HG03439 (cell line): ENCODE measurements around the gene CCDC57.

Source experiments
- ATAC-seq: cut with Tn5 transposase; IDR thresholded peaks from one replicate; pipeline ENCODE4 v1.9.1; 2021; ENCODE audit warnings: mild to moderate bottlenecking, moderate library complexity; ENCODE audit not compliant: unreplicated experiment

Gene CCDC57

DNA sequence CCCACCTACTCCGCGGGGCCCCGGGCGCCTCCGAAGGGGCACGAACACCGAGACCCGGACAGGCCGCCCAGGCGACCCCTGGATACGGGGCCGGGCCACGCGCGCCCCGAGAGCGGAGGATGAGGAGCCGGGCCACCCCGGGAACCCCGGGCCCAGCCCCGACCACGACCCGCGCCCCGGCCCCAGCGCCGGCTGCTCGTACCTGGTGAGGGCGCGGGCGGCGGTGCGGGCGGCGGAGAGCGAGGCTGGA is 114.8 kb downstream of the CCDC57 start:
- ATAC-seq, result peak; percentile 23

DNA sequence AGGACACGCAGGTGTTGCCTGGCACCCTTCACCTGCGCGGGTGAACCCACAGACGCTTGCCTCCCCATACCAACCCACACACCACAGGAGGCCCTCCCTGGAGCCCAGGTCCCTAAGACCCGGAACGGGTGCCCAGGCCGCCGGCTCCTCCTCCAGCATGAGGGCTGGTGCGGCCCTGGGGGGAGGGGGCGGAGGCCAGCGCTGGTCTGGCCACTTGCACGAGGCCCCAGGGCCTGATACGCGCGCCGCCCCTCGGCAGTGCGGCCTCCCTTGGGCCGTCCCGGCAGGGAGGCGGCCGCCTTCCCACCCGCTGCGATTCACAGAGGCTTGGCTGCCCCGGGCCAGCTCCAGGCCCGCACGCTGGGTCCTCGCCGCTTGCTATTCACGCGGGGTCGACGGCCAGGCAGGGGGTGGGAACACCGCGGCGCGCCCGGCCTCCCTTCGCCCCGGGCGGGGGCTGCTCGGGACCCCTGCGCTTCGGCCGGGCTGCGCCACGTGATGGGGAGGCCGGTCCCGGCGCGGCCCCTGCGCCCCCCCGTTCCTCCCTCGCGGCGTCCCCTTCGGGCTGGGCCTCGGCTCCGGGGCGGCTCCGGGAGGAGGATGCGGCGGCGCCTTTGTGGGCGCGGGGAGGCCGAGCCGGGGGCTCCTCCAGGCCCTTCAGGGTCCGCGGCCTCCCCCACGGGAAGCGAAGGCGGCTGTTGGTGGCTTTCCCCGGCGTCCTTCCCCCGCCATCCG is 115.3 kb downstream of the CCDC57 start:
- peak; percentile 3 for ATAC-seq

DNA sequence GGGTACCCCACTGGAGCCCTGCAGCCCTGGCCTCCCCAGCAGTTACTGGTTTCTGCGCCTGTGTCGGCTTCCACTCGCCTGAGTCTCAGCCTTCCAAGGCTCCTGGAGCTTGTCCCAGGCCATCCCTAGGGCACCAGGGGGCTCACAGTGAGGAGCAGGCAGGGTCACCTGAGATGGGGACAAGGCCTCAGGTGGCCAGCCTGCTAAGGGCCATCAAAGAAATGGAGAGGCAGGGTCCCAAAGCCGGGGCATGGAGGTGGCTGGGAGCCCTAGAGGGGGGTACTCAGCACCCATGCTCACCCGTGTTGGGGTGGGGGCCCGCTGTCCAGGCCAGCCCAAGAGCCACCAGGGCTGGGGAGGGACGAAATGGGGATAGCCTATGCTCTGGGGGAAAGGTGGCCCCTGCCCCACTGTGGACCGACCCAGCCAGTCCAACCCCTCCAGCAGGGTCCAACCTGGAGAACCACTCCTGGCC is 115.9 kb downstream of the CCDC57 start:
- no peak for ATAC-seq

GRCh38 chr17:82095777-82096708 is 116.6 kb downstream of the CCDC57 start:
- no peak for ATAC-seq

GRCh38 chr17:82094931-82095776 is 117.5 kb downstream of the CCDC57 start:
- no peak for ATAC-seq

DNA sequence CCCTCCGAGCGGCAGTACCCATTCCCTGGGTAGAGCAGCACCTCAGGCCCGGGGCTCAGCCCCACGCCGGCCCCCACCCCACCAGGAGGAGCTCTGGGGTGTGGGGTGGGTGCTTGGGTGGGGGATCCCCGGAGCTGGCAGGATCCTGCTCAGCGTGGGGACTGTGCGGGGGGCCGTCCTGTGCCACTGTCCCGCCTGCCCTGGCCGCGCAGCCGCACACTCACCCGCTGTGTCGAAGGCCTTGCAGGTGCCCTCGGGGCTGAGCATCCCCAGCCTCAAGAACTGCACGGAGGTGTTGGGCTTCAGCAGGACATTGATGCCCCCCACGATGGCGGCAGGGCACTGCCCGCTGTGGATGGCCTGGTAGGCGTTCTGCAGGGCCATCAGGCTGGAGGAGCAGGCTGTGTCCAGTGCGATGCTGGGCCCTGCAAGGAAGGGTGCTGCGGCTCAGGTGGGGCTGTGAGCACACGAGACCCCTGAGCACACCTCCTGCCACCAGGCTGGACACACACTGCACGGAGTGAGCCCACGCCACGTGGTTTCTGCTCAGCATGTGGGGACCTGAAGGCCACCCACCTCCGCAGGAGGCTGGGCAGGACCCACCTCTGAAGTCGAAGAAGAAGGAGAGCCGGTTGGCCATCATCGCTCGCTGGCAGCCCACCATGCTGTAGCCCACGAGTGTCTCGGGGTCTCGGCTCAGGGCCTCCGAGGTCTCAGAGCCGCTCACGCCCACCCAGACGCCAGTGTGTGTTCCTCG is 119.5 kb downstream of the CCDC57 start:
- no peak for ATAC-seq

- no peak for ATAC-seq
Observed at GRCh38 chr17:82092628-82092994, 120.0 kb downstream of the CCDC57 start.

DNA sequence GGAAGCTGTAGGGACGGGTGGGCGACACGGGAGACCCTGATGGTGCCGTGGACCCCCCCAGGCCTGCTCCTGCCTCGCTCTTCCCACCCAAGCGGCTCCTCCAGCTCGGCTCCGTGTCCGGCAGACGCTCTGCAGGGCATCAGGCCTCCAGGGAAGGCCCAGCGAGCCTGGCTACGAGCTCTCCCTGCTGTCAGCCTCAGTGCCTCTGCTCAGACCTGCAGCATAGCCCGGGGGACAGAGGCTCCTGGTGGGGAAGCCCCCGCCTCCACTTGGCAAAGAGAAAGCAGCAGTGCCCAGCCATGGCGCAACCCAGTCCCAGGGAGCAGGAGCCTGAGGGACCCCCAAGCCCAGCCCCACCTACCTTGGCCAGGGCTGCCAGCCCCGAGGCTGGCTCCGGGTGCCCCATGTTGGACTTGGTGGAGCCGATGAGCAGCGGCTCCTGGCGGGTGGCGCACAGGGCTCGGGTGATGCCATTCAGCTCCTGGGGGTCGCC is 120.5 kb downstream of the CCDC57 start:
- no peak for ATAC-seq

DNA sequence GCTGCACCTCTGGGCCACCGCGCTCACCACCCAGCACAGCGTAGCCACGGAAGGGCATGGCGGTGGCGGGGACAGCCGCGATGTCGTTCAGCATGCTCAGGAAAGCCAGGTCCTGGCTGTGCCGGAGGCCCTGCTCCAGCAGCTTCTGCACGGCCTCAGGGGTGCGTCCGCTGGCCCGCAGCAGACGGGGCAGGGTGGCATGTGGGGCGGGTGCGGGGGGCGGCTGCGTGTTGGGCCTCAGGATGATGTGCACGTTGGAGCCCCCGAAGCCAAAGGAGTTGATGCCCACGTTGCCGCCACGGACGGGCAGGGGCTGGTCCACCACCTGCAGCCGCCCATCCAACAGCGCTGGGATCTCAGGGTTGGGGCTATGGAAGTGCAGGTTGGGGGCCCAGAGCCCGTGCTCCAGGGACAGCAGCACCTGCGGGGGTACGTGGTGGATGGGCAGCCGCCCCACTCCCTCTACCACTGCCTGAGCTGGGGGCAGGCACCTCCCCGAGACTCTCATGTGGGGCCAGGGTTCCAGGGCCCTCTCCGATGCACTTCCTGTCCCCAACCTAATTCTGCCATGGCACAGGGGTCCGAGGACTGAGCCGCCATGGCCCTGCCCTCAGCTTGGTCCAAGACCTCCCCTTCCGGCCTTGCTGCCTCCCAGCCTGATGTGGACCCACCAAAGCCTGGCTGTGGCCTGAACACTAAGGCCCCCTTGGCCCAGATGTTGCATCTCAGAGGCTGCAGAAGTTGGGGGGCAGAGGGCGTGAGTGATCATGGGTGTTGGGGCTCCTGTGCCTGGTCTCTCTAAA is 121.2 kb downstream of the CCDC57 start:
- ATAC-seq, result no peak

DNA sequence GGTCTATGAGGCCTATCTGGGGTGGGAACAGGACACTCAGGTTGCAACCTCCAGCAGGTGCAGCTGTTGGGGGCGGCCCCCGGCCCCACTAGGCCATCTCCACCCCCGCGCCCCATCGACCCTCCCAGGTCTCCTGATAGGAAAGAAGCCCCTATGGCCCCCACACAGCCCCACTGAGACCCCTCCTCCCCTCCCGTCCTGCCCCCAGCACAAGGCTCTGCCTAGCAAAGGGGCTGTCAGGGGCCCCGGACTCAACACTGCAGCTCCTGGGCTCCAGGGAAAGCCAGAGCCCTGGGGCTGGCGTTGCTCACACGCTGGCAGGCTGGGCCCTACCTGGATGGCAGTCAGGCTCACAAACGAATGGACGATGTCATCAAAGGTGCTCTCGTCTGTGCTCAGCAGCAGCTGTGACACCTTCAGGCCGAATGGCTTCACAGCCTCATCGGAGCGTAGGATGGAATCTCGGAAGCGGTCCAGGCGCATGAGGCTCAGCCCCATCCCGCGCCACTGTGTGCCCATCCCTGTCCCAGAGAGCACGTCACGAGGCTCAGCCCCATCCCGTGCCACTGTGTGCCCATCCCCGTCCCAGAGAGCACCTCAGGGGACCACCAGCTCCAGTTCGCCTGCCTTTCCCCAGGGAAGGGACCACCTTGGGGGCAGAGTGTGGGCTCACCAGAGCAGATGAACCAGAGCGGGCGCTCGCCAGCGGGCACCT is 121.9 kb downstream of the CCDC57 start:
- ATAC-seq, result no peak

DNA sequence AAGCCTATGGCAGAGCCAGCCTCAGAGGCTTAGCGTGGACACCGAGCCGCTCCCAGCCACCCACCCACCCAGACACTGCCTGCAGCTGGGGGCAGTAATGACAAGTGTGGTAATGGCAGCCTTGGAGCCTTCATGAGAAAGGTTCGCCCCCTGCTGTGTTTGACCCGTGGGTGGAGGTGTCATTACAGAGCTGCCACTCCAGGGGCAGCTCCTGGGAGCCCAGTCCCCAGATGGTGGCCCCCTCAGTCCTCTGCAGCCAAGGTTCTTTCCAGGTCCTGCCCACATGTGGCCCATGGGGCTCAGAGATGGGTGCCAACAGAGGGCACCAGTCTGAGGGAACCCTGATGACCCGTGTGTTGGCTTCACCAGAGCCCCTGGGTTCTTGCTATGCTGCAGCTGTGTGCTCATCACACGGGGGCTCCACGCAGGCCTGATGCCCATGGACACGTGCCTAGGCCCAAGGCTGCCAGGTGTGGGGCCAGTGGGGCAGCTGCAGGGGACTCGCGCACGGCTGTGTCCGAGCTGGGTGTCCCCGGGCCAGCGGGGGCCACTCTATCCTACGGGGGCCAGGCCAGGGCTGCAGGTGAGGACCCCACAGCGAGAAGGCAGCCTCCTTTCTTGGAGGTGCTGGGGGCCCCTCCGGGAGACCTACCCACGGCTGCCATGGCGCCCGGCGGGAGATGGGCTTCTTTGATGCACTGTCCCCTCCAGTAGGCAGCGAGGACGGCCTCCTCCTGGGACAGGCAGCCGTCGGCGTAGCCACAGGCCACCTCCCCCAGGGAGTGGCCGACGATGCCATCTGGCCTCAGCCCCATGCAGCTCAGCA is 122.7 kb downstream of the CCDC57 start:
- ATAC-seq, result no peak

GRCh38 chr17:82088838-82089722 is 123.6 kb downstream of the CCDC57 start:
- ATAC-seq, result no peak

GRCh38 chr17:82087961-82088837 is 124.4 kb downstream of the CCDC57 start:
- no peak for ATAC-seq

DNA sequence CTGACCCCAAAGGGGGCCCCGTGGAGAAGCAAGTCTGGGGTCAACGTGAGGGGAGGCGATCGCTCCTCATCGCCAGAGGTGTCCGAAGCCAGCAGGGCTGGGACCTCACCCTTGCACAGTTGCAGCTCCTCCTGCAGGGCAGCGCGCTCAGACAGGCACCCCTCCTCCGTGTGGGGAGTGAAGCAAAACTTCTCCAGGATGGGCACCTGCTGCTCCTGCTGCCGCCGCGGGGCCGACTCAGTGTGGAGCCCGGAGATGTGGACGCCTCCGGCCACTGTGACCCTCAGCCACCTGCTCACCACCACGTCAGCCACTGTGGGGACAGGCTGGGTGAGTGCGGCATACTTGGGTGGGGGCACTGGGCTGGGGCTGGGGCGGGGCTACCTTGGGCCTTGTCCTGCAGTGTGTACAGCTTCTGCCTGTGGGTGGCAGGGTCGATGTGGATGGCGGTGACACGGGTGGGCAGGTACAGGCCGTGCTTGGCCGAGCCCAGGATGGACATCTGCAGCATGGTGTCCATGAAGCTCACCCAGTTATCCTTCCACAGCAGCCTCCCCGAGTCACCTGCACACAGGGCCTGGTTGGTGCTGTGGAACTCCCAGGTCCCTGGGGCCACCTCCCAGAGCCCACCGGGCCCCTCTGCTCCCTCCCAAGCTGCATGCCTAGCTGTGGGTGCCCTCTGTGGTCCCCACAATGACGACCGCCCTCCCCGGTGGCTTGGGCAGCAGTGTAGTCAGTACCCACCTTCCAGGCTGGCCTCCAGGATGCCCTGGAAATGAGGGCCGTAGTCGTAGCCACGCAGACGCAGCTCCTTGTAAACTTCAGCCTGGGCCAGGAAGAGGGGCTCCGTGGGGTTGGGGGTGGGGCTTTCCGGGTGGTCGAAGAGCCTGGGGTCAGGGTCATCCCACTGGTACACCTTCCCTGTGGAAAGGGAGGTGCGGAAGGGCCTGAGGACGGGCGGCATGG is 125.4 kb downstream of the CCDC57 start:
- ATAC-seq, result no peak
